Prostate gland (tissue), 2 donors: ENCODE measurements around the gene MARCHF4.

Experiments used
- CTCF ChIP-seq, 4 experiments: fragments of 200-600 bp in 2 of 4; fragments of 450-650 bp in 2 of 4; sonication (generic) in 2 of 4; IDR thresholded peaks; 1 replicate in 3 of 4; 2 replicates in 1 of 4; pipeline ENCODE4 v1.5.1; 2016 to 2019; ENCODE audit warnings: antibody characterized with exemption in 4 of 4, mild to moderate bottlenecking in 2 of 4, moderate library complexity in 2 of 4
- POLR2A ChIP-seq: fragments of 450-650 bp; IDR thresholded peaks from one replicate; pipeline ENCODE4 v1.6.1; 2016; ENCODE audit warnings: antibody characterized with exemption, mild to moderate bottlenecking
- POLR2AphosphoS5 ChIP-seq: sonication (generic); formaldehyde crosslinking; IDR thresholded peaks from one replicate; pipeline ENCODE4 v1.6.1; 2017; ENCODE audit warnings: antibody characterized with exemption

- no peak for TF ChIP-seq POLR2A
- TF ChIP-seq POLR2AphosphoS5, result no peak
- TF ChIP-seq CTCF (IDR thresholded peaks at IDR 0.05), result no peak
Measured at GRCh38 chr2:216344950-216345300, 27.4 kb downstream of the MARCHF4 start.
